ENCODE data around the gene ARL17B. TPM values are rescaled to one million over a fixed set of nuclear protein-coding genes. Genes with fewer than 3 reads are reported as not detected.
"Not testable (repeated sequence)": the region's sequence is repeated elsewhere in the genome, so short reads cannot be mapped to it uniquely, and the experiment has no call there.

ARL17B gene
- total RNA-seq, 1 experiment from 2014 or later = 24.0 TPM

DNA sequence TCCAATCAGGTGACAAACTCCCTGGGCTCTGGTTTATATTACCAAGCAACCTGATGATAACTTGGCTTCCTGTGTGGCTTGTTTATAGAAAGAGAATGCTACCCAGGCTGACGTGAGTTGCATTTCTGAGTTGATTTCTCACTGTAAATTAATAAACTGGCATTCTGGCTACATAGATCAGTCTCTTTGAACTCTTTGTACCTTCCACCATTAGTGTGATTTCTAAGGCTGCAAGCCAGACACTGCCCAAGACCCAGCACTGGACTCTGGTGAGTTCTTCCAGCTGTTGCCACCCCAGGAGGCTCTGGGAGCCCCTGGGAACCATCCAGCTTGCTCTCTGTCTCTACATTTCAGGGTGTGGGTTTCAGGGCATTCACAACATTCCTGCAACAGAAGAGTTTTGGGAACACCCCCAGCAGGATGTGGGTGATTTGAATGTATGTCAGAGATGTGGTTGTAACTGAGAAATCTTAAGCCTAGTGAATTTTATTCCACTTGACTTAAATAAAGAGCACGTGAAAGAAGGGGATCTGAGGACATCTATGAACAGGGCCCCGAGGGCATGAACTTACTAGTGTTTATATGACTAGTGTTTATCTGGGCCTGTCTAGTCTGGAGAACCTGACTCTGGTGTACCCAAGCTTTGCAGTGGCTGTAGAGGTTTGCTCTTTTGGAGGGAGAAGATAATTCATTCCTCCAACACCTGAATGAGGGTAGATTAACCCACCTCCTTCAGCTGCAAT, 96.9 kb downstream of the ARL17B start (continued):
- TF ChIP-seq, protein P1, sequence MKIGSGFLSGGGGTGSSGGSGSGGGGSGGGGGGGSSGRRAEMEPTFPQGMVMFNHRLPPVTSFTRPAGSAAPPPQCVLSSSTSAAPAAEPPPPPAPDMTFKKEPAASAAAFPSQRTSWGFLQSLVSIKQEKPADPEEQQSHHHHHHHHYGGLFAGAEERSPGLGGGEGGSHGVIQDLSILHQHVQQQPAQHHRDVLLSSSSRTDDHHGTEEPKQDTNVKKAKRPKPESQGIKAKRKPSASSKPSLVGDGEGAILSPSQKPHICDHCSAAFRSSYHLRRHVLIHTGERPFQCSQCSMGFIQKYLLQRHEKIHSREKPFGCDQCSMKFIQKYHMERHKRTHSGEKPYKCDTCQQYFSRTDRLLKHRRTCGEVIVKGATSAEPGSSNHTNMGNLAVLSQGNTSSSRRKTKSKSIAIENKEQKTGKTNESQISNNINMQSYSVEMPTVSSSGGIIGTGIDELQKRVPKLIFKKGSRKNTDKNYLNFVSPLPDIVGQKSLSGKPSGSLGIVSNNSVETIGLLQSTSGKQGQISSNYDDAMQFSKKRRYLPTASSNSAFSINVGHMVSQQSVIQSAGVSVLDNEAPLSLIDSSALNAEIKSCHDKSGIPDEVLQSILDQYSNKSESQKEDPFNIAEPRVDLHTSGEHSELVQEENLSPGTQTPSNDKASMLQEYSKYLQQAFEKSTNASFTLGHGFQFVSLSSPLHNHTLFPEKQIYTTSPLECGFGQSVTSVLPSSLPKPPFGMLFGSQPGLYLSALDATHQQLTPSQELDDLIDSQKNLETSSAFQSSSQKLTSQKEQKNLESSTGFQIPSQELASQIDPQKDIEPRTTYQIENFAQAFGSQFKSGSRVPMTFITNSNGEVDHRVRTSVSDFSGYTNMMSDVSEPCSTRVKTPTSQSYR (CRISPR knock-in tag; IDR thresholded peaks at IDR 0.05) = no peak

DNA sequence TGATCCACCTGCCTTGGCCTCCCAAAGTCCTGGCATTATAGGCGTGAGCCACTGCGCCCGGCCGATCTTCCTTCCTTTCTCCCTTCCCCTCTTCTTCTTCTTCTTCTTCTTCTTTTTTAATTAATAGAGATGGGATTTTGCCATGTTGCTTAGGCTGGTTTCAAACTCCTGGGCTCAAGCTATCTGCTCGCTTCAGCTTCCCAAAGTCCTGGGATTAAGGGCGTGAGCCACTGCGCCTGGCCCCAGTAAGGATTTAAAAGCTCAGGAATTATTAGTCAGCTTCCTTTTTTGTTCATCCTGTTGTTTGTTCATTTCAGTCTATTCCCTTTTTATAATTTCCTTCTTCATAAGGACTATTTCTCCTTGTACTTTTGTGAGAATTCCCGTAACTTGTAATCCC, 99.3 kb downstream of the ARL17B start:
- no peak overlapping the region for H3K4me3 Mint-ChIP-seq
- H3K4me1 Mint-ChIP-seq = peaks cover 8% of the 10 kb centered on the region
- no peak overlapping the region for H3K27ac Mint-ChIP-seq
- ChIA-PET POLR2A (no interaction called here), CTCF (no interaction called here)
- TF ChIP-seq TEAD4 (CRISPR knock-in tag; IDR thresholded peaks at IDR 0.05) = no peak
- no peak for TF ChIP-seq FOXK1 (CRISPR knock-in tag; IDR thresholded peaks at IDR 0.05)
- TF ChIP-seq CBFB (CRISPR knock-in tag; IDR thresholded peaks at IDR 0.05; ENCODE audit: low read depth) = no peak
- TF ChIP-seq GABPB1 (CRISPR knock-in tag; IDR thresholded peaks at IDR 0.05) = no peak
- TF ChIP-seq, protein P2, sequence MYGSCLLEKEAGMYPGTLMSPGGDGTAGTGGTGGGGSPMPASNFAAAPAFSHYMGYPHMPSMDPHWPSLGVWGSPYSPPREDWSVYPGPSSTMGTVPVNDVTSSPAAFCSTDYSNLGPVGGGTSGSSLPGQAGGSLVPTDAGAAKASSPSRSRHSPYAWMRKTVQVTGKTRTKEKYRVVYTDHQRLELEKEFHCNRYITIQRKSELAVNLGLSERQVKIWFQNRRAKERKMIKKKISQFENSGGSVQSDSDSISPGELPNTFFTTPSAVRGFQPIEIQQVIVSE (CRISPR knock-in tag; IDR thresholded peaks at IDR 0.05; ENCODE audit: borderline replicate concordance) = no peak
- no peak for TF ChIP-seq SP1 (CRISPR knock-in tag; conservative IDR thresholded peaks at IDR 0.05)
- TF ChIP-seq, protein P3, sequence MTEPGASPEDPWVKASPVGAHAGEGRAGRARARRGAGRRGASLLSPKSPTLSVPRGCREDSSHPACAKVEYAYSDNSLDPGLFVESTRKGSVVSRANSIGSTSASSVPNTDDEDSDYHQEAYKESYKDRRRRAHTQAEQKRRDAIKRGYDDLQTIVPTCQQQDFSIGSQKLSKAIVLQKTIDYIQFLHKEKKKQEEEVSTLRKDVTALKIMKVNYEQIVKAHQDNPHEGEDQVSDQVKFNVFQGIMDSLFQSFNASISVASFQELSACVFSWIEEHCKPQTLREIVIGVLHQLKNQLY (CRISPR knock-in tag; IDR thresholded peaks at IDR 0.05) = no peak
- no peak for TF ChIP-seq ETV6 (CRISPR knock-in tag; IDR thresholded peaks at IDR 0.05)
- TF ChIP-seq OVOL2 (CRISPR knock-in tag; IDR thresholded peaks at IDR 0.05; ENCODE audit: borderline replicate concordance) = no peak
- TF ChIP-seq HMGA2 (CRISPR knock-in tag; IDR thresholded peaks at IDR 0.05) = no peak
- TF ChIP-seq NFATC4 (CRISPR knock-in tag; IDR thresholded peaks at IDR 0.05) = no peak
- TF ChIP-seq GTF2I (CRISPR knock-in tag; conservative IDR thresholded peaks at IDR 0.05) = no peak
- TF ChIP-seq, protein P4, sequence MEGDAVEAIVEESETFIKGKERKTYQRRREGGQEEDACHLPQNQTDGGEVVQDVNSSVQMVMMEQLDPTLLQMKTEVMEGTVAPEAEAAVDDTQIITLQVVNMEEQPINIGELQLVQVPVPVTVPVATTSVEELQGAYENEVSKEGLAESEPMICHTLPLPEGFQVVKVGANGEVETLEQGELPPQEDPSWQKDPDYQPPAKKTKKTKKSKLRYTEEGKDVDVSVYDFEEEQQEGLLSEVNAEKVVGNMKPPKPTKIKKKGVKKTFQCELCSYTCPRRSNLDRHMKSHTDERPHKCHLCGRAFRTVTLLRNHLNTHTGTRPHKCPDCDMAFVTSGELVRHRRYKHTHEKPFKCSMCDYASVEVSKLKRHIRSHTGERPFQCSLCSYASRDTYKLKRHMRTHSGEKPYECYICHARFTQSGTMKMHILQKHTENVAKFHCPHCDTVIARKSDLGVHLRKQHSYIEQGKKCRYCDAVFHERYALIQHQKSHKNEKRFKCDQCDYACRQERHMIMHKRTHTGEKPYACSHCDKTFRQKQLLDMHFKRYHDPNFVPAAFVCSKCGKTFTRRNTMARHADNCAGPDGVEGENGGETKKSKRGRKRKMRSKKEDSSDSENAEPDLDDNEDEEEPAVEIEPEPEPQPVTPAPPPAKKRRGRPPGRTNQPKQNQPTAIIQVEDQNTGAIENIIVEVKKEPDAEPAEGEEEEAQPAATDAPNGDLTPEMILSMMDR (IDR thresholded peaks at IDR 0.05) = no peak
- TF ChIP-seq KAT7 (CRISPR knock-in tag; IDR thresholded peaks at IDR 0.05; ENCODE audit: borderline replicate concordance) = no peak
- TF ChIP-seq SMAD4 (CRISPR knock-in tag; IDR thresholded peaks at IDR 0.05) = no peak
- H3K9me3 Mint-ChIP-seq = no peaks in the 10 kb centered on the region
- H3K36me3 Mint-ChIP-seq = no peaks in the 10 kb centered on the region
- ATAC-seq = no peak
- peaks cover 63% of the 10 kb centered on the region for H3K27me3 Mint-ChIP-seq (ENCODE audit: low read depth)
- no peak for DNase-seq (ENCODE audit: low spot score)

GRCh38 chr17:46259845-46260661, 101.5 kb downstream of the ARL17B start:
- not testable (repeated sequence) for H3K9me3 Mint-ChIP-seq, H3K4me1 Mint-ChIP-seq, H3K27ac Mint-ChIP-seq, H3K36me3 Mint-ChIP-seq
- peak; percentile 43; the same call in 1 of the 2 replicates for TF ChIP-seq MAX (CRISPR knock-in tag; IDR thresholded peaks at IDR 0.05)
- CTCF ChIA-PET = interaction anchor here (0.6 to 1.4 kb wide), 3 partner anchors 27 to 1109 kb away, joined by 3 to 9 read pairs (median 3); no protein-coding TSS in a partner anchor
- ATAC-seq = peak; percentile 84
- peak overlapping the region; percentile 71 for H3K4me3 Mint-ChIP-seq
- DNase-seq (ENCODE audit: low spot score) = peak; percentile 29
- POLR2A ChIA-PET = interaction anchor here (1.0 kb wide), 1 partner anchor 674 kb away, joined by 3 read pairs; no protein-coding TSS in a partner anchor
- H3K27me3 Mint-ChIP-seq (ENCODE audit: low read depth) = peaks cover 46% of the 10 kb centered on the region

DNA sequence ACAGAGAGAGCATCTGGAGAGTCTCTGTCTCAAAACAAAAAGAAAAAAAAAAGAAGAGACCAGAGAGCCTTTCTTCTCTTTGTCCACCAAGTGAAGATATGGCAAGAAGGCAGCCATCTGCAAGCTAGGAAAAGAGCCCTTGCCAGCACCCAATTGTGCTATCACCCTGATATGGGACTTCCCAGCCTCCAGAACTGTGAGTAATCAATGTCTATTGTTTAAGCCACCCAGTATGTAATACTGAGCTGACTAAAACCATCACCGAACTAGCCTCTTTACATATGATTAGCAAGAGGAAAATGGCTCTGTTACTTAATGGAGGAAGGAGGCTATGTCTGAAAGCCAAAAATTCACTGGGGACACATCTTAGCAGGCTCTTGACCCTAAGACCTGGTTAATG, 105.2 kb downstream of the ARL17B start:
- peaks cover 25% of the 10 kb centered on the region for H3K27me3 Mint-ChIP-seq (ENCODE audit: low read depth)
- H3K36me3 Mint-ChIP-seq; H3K27ac Mint-ChIP-seq; ATAC-seq; DNase-seq (ENCODE audit: low spot score); POLR2A ChIA-PET; H3K4me3 Mint-ChIP-seq; H3K9me3 Mint-ChIP-seq; H3K4me1 Mint-ChIP-seq: not testable (repeated sequence)
- CTCF ChIA-PET = interaction anchor here (0.7 to 1.1 kb wide), 2 partner anchors 63 to 670 kb away, joined by 3 read pairs; partner anchors contain the start of gene KANSL1

DNA sequence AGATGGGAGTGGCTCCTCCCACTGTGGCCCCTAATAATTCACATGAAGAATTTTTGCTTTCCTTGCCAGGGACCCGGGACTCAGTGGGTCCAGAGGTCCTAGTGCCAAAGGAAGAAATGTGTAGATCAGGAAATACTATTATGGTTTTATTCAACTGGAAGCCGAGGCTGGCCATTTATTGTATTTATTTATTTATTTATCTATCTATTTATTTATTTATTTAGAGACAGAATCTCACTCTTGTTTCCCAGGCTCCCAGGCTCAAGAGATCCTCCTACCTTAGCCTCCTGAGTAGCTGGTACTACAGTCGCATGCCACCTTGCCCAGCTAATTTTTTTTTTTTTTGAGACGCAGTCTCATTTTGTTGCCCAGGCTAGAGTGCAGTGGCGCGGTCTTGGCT, 107.4 kb downstream of the ARL17B start:
- H3K36me3 Mint-ChIP-seq; H3K9me3 Mint-ChIP-seq; POLR2A ChIA-PET; DNase-seq (ENCODE audit: low spot score); H3K27ac Mint-ChIP-seq; H3K4me1 Mint-ChIP-seq; ATAC-seq; CTCF ChIA-PET; H3K4me3 Mint-ChIP-seq: not testable (repeated sequence)
- peaks cover 12% of the 10 kb centered on the region; the same call in 1 of the 2 replicates for H3K27me3 Mint-ChIP-seq (ENCODE audit: low read depth)

Measured in WTC11 (cell line).